ENCODE results near the gene CD79B.

The CD79B gene

GRCh38 chr17:63931981-63932561, at the start of gene CD79B:
CD79B (minus strand) TSS chr17:63932331; CDS start chr17:63932261, 70 bp downstream.
- DNase-seq, result no peak

DNA sequence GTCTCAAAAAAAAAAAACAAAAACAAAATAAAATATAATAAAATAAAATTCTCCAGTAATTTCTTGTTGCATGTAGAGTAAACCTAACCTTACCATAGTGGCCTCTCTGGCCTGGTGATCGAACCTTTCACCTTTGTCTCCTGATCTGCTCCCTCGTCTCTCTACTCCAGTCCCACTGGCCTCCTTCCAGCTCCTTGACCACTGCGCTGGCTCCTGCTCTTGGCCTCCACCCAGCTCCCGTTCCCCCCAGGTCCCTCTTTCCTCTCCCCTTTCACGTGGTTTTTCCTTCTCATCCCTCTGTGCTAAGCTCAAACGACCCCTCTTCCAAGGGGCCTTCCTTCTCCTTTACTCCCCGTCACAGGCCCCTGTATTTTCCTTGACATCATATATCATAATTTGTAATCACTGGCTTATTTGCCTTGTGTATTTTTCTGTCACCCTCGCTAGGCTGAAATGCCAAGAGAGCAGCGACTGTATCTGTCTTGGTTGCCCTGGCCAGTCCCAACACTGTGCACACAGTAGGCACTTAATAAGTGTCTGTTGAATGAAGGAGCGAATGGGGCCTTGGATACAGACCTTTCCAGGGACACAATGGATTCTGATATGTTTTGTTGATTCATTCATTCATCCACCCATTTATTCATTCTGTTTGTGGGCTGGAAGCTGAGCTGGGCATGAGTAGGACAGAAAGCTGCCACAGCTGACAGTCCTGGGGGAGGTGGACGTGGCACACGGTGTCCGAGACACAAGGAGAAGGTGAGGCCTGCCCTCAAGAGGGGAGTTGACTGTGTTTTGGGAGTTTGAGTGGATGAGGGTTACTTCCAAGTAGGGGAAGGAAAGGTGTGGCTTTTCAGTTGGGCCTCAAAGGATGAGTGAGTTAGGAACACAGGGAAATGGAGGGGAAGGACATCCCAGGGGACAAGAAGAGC, 46.4 kb upstream of the CD79B start:
- no peak for DNase-seq

- no peak for DNase-seq
Observed at GRCh38 chr17:63976702-63977101, 44.6 kb upstream of the CD79B start.

GRCh38 chr17:63975541-63976092, 43.5 kb upstream of the CD79B start:
- no peak for DNase-seq

GRCh38 chr17:63974594-63975192, 42.6 kb upstream of the CD79B start:
- peak; percentile 11 for DNase-seq

- DNase-seq, result no peak
Observed at GRCh38 chr17:63973930-63974593, 41.9 kb upstream of the CD79B start.

DNA sequence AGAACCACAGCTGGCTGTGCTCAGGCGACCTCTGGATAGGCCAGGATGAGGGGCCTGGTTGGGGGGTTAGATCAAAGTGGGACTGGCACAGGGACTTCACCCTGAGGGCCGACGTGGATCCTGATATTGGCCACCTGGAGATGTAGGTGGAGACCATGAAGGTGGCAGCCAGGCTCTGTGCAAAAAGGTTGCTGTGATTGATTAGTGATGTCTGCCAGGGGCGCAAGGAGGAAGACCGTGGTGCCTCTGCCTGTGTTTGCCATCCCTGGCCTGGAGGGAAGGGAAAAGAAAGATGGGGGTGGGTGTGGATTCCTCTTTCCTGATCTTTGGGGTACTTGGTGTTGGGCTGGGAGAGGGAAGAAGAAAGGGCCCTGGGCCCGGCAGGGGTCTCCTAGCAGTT, 41.1 kb upstream of the CD79B start:
- DNase-seq, result no peak

- DNase-seq, result no peak
Observed at GRCh38 chr17:63972796-63973195, 40.7 kb upstream of the CD79B start, which contains the start of gene SCN4A. SCN4A (minus strand) TSS chr17:63972918; CDS start chr17:63972841, 77 bp downstream.

- DNase-seq, result no peak
Observed at GRCh38 chr17:63969278-63969677, 37.1 kb upstream of the CD79B start.

- DNase-seq, result peak; percentile 29
Observed at GRCh38 chr17:63967953-63968352, 35.8 kb upstream of the CD79B start.

DNA sequence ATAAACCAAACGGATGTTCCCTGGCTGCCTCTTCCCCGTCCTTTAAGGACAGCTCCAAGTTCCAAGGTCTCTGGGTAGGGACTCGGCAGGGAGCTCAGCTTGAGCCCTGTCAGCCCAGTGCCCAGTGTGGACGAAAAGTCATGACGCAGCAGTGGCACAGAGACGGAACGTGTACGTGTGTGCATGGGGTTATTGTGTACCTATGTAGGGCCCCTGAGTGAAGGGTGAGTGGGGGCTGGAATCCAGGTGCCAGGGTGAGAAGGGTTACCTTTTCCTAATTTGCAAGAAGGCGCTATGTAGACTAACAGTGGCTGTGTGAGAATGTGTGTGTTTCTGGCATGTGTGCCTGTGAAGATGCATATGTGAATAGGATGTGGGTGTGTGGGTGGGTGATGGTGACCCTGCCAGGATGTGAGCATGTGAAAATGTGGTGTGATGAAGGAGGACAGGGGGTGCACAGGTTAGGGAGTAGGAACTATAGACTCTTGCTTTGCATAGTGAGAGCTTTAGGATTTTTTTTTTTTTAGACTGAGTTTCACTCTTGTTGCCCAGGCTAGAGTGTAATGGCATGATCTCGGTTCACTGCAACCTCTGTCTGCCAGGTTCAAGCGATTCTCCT, 34.6 kb upstream of the CD79B start:
- no peak for DNase-seq

DNA sequence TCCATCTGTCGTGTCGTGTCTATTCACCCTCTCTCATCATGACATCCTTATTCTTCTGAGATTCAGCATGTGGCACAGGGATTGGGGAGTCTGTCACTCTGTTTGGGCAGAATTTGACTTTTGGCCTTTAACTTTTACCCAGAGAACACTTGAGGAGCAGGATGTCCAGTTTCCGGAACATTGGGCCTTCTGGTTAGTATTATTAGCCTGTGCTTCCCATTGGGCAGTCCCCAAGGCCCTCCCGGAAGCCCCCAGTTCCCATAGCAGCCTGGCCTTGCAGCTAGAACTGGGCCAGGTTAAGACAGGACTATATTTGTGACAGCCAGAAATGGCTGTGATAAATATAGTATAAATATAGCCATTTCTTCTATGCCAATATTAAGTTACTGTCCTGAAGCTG, 31.0 kb upstream of the CD79B start:
- no peak for DNase-seq

GRCh38 chr17:63962298-63962744, 30.2 kb upstream of the CD79B start:
- DNase-seq, result no peak

DNA sequence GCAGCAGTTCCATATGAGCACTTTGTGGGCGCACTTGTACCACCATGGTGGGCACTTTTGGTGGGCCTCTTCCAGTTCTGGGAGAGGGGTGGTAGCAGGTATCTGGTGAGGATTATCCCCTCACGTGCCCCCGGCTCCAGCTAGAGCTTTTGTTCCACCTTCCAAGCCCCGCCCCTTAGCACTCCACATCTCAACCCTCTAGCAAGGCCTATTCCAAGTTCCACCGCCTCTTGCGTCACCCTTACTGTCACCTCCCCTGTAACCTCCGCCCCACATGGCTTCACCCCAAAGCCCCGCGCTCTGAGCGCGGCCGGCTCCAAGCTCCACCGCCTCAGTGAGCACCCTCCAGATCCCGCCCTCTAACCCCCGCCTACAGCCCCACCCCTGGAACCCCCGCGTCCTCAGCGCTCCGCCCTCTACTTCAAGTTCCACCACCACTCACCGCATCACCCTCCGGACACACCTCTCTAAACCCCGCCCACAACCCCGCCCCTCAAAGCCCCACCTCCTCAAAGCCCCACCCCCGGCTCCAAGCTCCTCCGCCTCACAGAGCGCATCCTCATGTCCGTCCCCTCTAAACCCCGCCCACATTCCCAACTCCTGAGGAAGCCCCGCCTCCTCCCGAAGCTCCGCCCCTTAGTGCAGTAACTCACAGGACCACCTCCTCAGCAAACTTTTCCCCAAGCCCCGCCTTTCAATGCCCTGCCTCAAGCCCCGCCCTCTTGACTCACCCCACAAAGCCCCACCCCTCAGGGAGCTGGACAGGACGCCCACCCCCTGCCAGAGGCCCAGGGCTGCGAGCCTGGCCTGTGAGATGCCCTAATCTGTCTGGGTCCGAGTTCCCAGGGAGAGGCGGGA, 29.5 kb upstream of the CD79B start:
- DNase-seq, result peak; percentile 82

DNA sequence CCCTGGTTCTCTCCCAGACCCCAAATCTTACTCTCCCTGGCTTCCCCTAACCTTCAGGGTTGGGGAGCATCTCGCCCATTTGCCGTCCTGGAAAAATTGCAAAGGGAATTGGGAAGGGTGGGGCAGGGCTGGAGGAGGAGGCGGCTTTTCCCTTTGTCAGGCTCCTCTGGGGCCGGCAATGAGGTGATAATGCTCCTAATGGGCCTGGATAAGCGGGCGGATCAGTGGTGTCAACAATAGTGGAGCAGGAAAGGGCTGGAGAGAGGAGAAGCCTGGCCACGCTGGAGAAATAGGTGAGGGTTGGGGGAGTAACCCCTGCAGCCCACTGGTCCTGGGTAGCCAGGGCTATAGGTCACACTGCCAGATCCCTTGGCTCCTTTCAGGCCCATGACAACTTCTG, 28.3 kb upstream of the CD79B start:
- no peak for DNase-seq

- DNase-seq, result no peak
Observed at GRCh38 chr17:63960006-63960405, 27.9 kb upstream of the CD79B start.

DNA sequence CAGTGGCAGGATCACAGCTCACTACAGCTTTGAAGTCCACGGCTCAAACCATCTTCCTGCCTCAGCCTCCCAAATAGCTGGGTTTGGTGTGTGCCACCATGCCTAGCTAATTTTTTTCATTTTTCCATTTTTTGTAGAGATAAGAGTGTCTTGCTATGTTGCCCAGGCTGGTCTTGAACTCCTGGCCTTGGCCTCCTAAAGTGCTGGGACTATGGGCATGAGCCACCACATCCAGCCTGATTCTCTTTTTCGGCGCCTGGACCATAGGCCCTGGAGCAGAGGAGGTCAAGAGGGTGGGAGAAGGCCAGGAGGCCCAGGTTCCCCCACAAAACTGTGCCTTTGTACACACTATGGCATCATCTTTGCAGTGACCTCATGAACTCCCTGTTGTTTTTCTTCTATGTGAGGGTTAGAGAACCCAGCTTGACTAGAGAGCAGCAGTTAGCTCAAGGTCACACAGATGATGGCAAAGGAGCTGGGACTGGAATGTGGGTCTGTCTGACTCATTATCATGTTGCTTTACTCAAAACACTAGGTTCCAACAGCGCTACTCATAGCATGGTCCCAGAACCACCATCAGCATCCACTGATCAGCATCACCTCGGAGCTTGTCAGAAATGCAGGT, 24.3 kb upstream of the CD79B start:
- no peak for DNase-seq

DNA sequence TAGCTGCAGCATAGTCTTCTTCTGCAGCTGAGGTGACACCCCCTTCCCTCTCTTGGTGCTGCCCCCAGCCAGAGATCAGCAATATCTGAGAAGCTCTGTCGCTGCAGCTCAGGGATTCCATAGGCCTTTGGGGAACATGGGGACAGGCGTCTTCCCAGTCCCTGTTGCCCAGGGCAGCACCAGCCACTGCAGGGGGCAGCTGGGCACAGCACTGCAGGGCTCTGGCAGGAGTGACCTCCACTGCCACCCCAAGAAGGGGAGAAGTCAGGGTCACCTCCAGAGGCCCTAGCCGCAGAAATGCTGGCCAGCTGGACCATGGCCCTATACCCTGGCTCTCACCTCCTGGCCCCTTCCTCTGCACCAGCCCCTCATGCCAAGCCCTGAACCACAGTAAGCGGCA, 23.7 kb upstream of the CD79B start:
- no peak for DNase-seq

- no peak for DNase-seq
Observed at GRCh38 chr17:63955232-63955631, 23.1 kb upstream of the CD79B start.

GRCh38 chr17:63954402-63955063, 22.4 kb upstream of the CD79B start:
- DNase-seq, result no peak

All from MV-4-11 (cell line).